H1 (cell line): Measurements from ENCODE around the gene MAPK11. TPM values are rescaled to one million over a fixed set of nuclear protein-coding genes. Genes with fewer than 3 reads are reported as not detected.

ENCODE experiments used
- CTCF ChIA-PET: fragments of 300-600 bp; sonication (Branson Sonifier 250); formaldehyde crosslinking; loops from one replicate; lab custom pipeline; 2021; ENCODE audit not compliant: partially characterized antibody; lab: Charles Lee
- POLR2A ChIA-PET: fragments of 300-600 bp; sonication (Branson Sonifier 250); formaldehyde crosslinking; loops from one replicate; lab custom pipeline; 2021; ENCODE audit warnings: inconsistent platforms; ENCODE audit not compliant: partially characterized antibody; lab: Charles Lee
- DNase-seq, 2 experiments: peaks; one replicate each; pipeline versions ENCODE4 v3.0.0 to v3.0.0-alpha.2; 2010 to 2022; ENCODE audit warnings: low spot score in 2 of 2, low read depth in 1 of 2, mixed read lengths in 1 of 2
- FAIRE-seq: peaks from 2 replicates; lab custom pipeline; 2011; peaks lifted over from hg19 to GRCh38; lab: Jason Lieb, UNC
- H2AFZ ChIP-seq: 2 replicates; pipeline ENCODE4 v1.8.1; 2012; ENCODE audit warnings: low read length, inconsistent platforms
- H2AK5ac ChIP-seq: 2 replicates; pipeline ENCODE4 v1.6.1; 2013; ENCODE audit warnings: low read depth, low read length
- H2BK120ac ChIP-seq: replicated peaks from 2 replicates; pipeline ENCODE3; 2013; ENCODE audit warnings: low read depth, low read length, inconsistent platforms
- H2BK12ac ChIP-seq: 2 replicates; pipeline ENCODE4 v1.6.1; 2013; ENCODE audit warnings: low read depth, low read length
- H2BK15ac ChIP-seq: 2 replicates; pipeline ENCODE4 v1.6.1; 2013; ENCODE audit warnings: low read length
- H2BK20ac ChIP-seq: 2 replicates; pipeline ENCODE4 v1.6.1; 2013; ENCODE audit warnings: low read length
- H2BK5ac ChIP-seq: 2 replicates; pipeline ENCODE4 v1.6.1; 2013; ENCODE audit warnings: low read depth, low read length
- H3K14ac ChIP-seq: 2 replicates; pipeline ENCODE4 v1.6.1; 2013; ENCODE audit warnings: inconsistent platforms; ENCODE audit not compliant: insufficient read length
- H3K18ac ChIP-seq: 2 replicates; pipeline ENCODE4 v1.6.1; 2013; ENCODE audit warnings: low read length; ENCODE audit errors: extremely low read depth
- H3K23ac ChIP-seq: 2 replicates; pipeline ENCODE4 v1.6.1; 2013; ENCODE audit warnings: inconsistent platforms; ENCODE audit not compliant: insufficient read length
- H3K23me2 ChIP-seq: 2 replicates; pipeline ENCODE4 v1.6.1; 2013; ENCODE audit warnings: low read depth, low read length
- H3K27ac ChIP-seq: 2 replicates; pipeline ENCODE4 v1.6.1; 2011; ENCODE audit warnings: low read depth, low read length, inconsistent platforms
- H3K27me3 ChIP-seq, 4 experiments: replicated peaks in 1 of 4; 1 replicate in 1 of 4; 2 replicates in 3 of 4; pipeline versions ENCODE4 v1.6.1 to v1.8.1; 2011 to 2013; ENCODE audit warnings: low read length in 3 of 4, mild to moderate bottlenecking in 3 of 4, inconsistent platforms in 2 of 4, mixed read lengths in 2 of 4, moderate library complexity in 1 of 4; ENCODE audit not compliant: control insufficient read depth in 3 of 4, insufficient read depth in 3 of 4; ENCODE audit errors: extremely low read depth in 1 of 4
- H3K36me3 ChIP-seq, 4 experiments: 2 replicates each; pipeline versions ENCODE4 v1.6.1 to v1.8.1; 2011 to 2013; ENCODE audit warnings: mild to moderate bottlenecking in 4 of 4, low read length in 3 of 4, moderate library complexity in 2 of 4, control low read depth in 1 of 4, inconsistent platforms in 1 of 4; ENCODE audit not compliant: insufficient read depth in 4 of 4, control insufficient read depth in 2 of 4
- H3K4ac ChIP-seq: replicated peaks from 2 replicates; pipeline ENCODE3; 2013; ENCODE audit warnings: low read length, low read depth, mixed read lengths, inconsistent platforms; ENCODE audit not compliant: insufficient read length
- H3K4me1 ChIP-seq, 4 experiments: replicated peaks in 1 of 4; 1 replicate in 1 of 4; 2 replicates in 3 of 4; pipeline versions ENCODE4 v1.6.1 to v1.8.1; 2011 to 2013; ENCODE audit warnings: low read length in 3 of 4, inconsistent platforms in 2 of 4, mixed read lengths in 1 of 4; ENCODE audit not compliant: insufficient read depth in 4 of 4, control insufficient read depth in 3 of 4
- H3K4me2 ChIP-seq, 2 experiments: 2 replicates each; pipeline versions ENCODE4 v1.6.1 to v1.8.1; 2011 to 2013; ENCODE audit warnings: low read depth in 2 of 2, low read length in 2 of 2, control low read depth in 1 of 2, inconsistent platforms in 1 of 2, mild to moderate bottlenecking in 1 of 2; ENCODE audit not compliant: insufficient read depth in 1 of 2
- H3K4me3 ChIP-seq, 4 experiments: fragments of 200-600, 300-600 bp in 1 of 4; sonication (generic), shearing (Covaris generic), sonication (Bioruptor Twin) in 1 of 4; 2 replicates each; pipeline versions ENCODE4 v1.5.1 to v1.8.1; 2011 to 2016; ENCODE audit warnings: low read length in 4 of 4, low read depth in 3 of 4, control low read depth in 2 of 4, inconsistent platforms in 2 of 4, mild to moderate bottlenecking in 2 of 4, mixed read lengths in 1 of 4, moderate library complexity in 1 of 4; ENCODE audit not compliant: insufficient read depth in 2 of 4; ENCODE audit errors: extremely low read depth in 1 of 4
- H3K56ac ChIP-seq: replicated peaks from 2 replicates; pipeline ENCODE3; 2013; ENCODE audit warnings: low read depth, mild to moderate bottlenecking, mixed read lengths, low read length, inconsistent platforms; ENCODE audit not compliant: insufficient read length
- H3K79me1 ChIP-seq: 2 replicates; pipeline ENCODE4 v1.6.1; 2013; ENCODE audit warnings: low read depth, low read length, control low read depth
- H3K79me2 ChIP-seq, 2 experiments: 2 replicates each; pipeline versions ENCODE4 v1.6.1 to v1.8.1; 2012 to 2013; ENCODE audit warnings: low read length in 2 of 2, mild to moderate bottlenecking in 2 of 2, inconsistent platforms in 1 of 2; ENCODE audit not compliant: insufficient read depth in 2 of 2, control insufficient read depth in 1 of 2
- H3K9ac ChIP-seq, 4 experiments: replicated peaks in 1 of 4; 1 replicate in 1 of 4; 2 replicates in 3 of 4; pipeline versions ENCODE4 v1.6.1 to v1.8.1; 2011 to 2013; ENCODE audit warnings: low read depth in 3 of 4, low read length in 3 of 4, control low read depth in 2 of 4, mild to moderate bottlenecking in 2 of 4, moderate library complexity in 2 of 4, inconsistent platforms in 1 of 4; ENCODE audit errors: extremely low read depth in 1 of 4
- H3K9me3 ChIP-seq, 2 experiments: 2 replicates each; pipeline versions ENCODE4 v1.6.1 to v1.8.1; 2012 to 2013; ENCODE audit warnings: mild to moderate bottlenecking in 2 of 2, moderate library complexity in 2 of 2, control low read depth in 1 of 2, inconsistent platforms in 1 of 2, low read depth in 1 of 2, low read length in 1 of 2, mixed read lengths in 1 of 2; ENCODE audit not compliant: insufficient read depth in 2 of 2
- H4K20me1 ChIP-seq, 2 experiments: replicated peaks in 1 of 2; 2 replicates each; pipeline versions ENCODE3 to v1.8.1; 2011 to 2013; ENCODE audit warnings: inconsistent platforms in 2 of 2, low read length in 2 of 2, mild to moderate bottlenecking in 1 of 2; ENCODE audit not compliant: insufficient read depth in 2 of 2, control insufficient read depth in 1 of 2
- H4K5ac ChIP-seq: 2 replicates; pipeline ENCODE4 v1.6.1; 2013; ENCODE audit warnings: low read length, low read depth, mixed read lengths, inconsistent platforms; ENCODE audit not compliant: insufficient read length
- H4K8ac ChIP-seq: 2 replicates; pipeline ENCODE4 v1.8.0; 2013; ENCODE audit warnings: mild to moderate bottlenecking, moderate library complexity, low read length, inconsistent platforms; ENCODE audit not compliant: insufficient read depth; ENCODE audit errors: extremely low read depth
- H4K91ac ChIP-seq: replicated peaks from 2 replicates; pipeline ENCODE3; 2013; ENCODE audit warnings: low read length, mixed read lengths, inconsistent platforms; ENCODE audit not compliant: insufficient read length
- CREB1 ChIP-seq: IDR thresholded peaks from 2 replicates; pipeline ENCODE4 v1.6.1; 2012; ENCODE audit warnings: inconsistent platforms
- GTF2F1 ChIP-seq: IDR thresholded peaks from 2 replicates; pipeline ENCODE4 v1.6.1; 2012; ENCODE audit warnings: low read depth, low read length, improper control_type of control experiment, borderline replicate concordance
- JUND ChIP-seq: IDR thresholded peaks from 2 replicates; pipeline ENCODE4 v1.6.1; 2011; ENCODE audit warnings: mild to moderate bottlenecking, improper control_type of control experiment, low read length
- PHF8 ChIP-seq: fragments of 200-600 bp; sonication (generic); conservative IDR thresholded peaks from 2 replicates; pipeline ENCODE4 v1.7.1; 2012; ENCODE audit warnings: low read depth, mild to moderate bottlenecking, inconsistent platforms, low read length, moderate library complexity
- SP1 ChIP-seq: IDR thresholded peaks from 2 replicates; pipeline ENCODE4 v1.6.1; 2011; ENCODE audit warnings: low read depth, low read length
- WGBS, 2 experiments: shearing (Covaris generic) in 1 of 2; methylation state at CpG; one replicate each; pipeline versions ENCODE4 v1.1.6 to v1.1.7; 2013 to 2015; ENCODE audit warnings: low lambda C conversion rate in 2 of 2, mixed read lengths in 2 of 2, inconsistent platforms in 1 of 2, low coverage in 1 of 2, missing lambda C conversion rate in 1 of 2; ENCODE audit not compliant: insufficient replicate concordance in 2 of 2, insufficient coverage in 1 of 2, insufficient read length in 1 of 2; ENCODE audit errors: extremely low coverage in 1 of 2, missing lambda C conversion rate in 1 of 2; 5-methylcytosine and 5-hydroxymethylcytosine counted together
- polyA plus RNA-seq, 7 experiments: library from polyadenylated mRNA; depleted of rRNA in 3 of 7; stranded (reverse) in 5 of 7; unstranded in 2 of 7; fragments of >200 nt in 5 of 7; fragments of 200-250 nt in 2 of 7; gene quantifications; 1 replicate in 5 of 7; 2 replicates in 1 of 7; 4 replicates in 1 of 7; pipeline versions ENCODE4 v1.2.1 to v1.2.3, GENCODE V29; 2011 to 2013; ENCODE audit warnings: missing spikeins in 2 of 7, mixed read lengths in 2 of 7
- total RNA-seq: library from RNA; stranded (reverse); fragmentation: NEBNext Ultra II Directional; extraction: Animal tissue kit (Norgen Biotek cat#: 25700); gene quantifications from 2 replicates; pipeline ENCODE4 v1.2.1, GENCODE V29; 2021

Gene MAPK11
- total and polyA plus RNA-seq, 2 of the 8 experiments (the other 6 are each of a cell fraction or from before 2014, with no cell fraction given) = 0.70 to 1.5 TPM

DNA sequence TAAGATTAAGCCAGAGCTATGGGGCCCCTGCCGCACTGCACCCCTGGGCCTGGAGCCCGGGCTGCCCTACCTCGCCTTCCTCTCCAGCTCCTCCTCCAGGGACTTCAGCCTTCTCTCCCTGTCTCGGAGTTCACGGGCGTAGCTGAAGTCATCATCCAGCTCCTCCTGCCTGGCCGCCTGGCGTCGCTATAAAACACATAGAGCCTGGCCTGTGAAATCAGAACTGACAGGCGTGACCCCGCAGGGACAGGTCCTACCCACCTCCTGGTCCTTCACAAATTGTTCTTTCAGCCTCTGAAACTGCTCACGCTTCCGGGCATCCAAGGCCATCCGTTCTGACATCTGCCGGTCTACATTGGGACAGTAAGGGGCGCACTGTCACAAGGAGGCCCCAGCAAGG, 46.1 kb downstream of the MAPK11 start:
- Histone ChIP-seq H3K23me2 (no peaks in the 10 kb centered on the region), H4K5ac (no peak overlapping the region), H3K18ac (no peak overlapping the region), H2BK120ac (no peak overlapping the region), H3K23ac (no peak overlapping the region), H3K4me2 (no peak overlapping the region), H4K91ac (no peak overlapping the region), H2BK15ac (no peak overlapping the region), H2BK12ac (no peak overlapping the region), H3K27me3 (no peaks in the 10 kb centered on the region), H3K27ac (no peak overlapping the region), H4K8ac (no peak overlapping the region), H3K79me1 (peaks cover 4% of the 10 kb centered on the region; the same call in 1 of the 2 replicates), H3K79me2 (no peaks in the 10 kb centered on the region), H3K4me3 (no peak overlapping the region), H2AK5ac (no peak overlapping the region), H4K20me1 (peaks cover 3 to 27% of the 10 kb centered on the region in 2 experiments), H3K4me1 (peaks cover 0 to 4% (median under 1%) of the 10 kb centered on the region in 4 experiments; a peak in 1 of 7 replicates), H2BK20ac (no peak overlapping the region), H2BK5ac (no peak overlapping the region), H3K56ac (no peak overlapping the region), H3K36me3 (peaks cover 3 to 19% (median 11%) of the 10 kb centered on the region in 4 experiments), H3K9ac (no peak overlapping the region), H3K4ac (no peak overlapping the region), H3K14ac (no peak overlapping the region), H3K9me3 (no peaks in the 10 kb centered on the region; a peak in 1 of 4 replicates), H2AFZ (no peak overlapping the region)
- 93% methylated on average over 16 of the region's 16 CpGs; no CpG with 5 or more reads in 1 of the 2 experiments for WGBS, 2 experiments
- ChIA-PET CTCF (interaction anchor here (1.6 to 9.2 kb wide), 2 partner anchors 16 to 17 kb away, joined by 3 to 77 read pairs; no protein-coding TSS in a partner anchor), POLR2A (interaction anchor here (2.1 kb wide), 1 partner anchor 8 kb away, joined by 5 read pairs; no protein-coding TSS in a partner anchor)
- DNase-seq (no peak), FAIRE-seq (no peak)
- TF ChIP-seq GTF2F1 (no peak), PHF8 (no peak), CREB1 (no peak), JUND (no peak), SP1 (no peak)
